ENCODE data around the gene ZNF195.
"Not testable (repeated sequence)": the region's sequence is repeated elsewhere in the genome, so short reads cannot be mapped to it uniquely, and the experiment has no call there.

DNA sequence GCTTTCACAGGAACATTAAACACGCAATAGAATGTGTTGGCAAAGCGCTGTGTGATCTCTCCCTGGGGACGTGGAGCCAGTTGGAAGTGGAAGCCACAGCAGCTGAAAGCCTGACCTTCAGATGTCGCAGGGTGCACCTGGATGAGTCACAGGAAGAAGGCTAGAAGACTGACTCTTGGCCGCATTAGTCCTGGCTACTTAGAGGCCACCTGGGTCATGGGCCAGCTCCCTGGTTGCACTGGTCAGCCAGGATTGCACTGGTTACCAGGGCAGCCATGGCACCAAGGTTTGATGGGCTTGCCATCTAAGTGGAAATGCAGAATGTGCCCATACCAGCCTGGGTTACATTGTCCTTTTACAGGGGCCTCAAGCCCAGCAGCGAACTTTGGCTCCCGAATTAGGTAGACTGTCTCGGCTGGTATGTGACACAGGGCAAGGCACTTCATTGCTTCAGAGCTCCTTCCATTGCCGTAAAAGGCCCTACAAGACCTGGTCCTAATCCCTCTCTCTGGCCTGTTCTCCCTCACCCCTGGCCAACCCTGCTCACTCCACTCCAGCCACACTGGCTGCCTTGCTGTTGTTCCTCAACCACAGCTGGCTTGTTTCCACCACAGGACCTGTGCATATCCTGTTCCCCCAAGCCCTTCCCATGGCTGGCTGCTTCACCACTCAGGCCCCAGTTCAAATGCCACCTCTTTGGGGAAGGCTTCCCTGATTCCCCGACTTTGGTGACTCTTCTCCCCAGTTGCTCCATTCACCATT is 41.5 kb upstream of the ZNF195 start:
- not testable (repeated sequence) for TF ChIP-seq CTCF (conservative IDR thresholded peaks at IDR 0.05); EZH2 (IDR thresholded peaks at IDR 0.05; ENCODE audit: low read depth)

Data from PC-9 (cell line).